HFF-Myc (cell line): Measurements from ENCODE around the gene CPNE5.
"Not testable (repeated sequence)": the region's sequence is repeated elsewhere in the genome, so short reads cannot be mapped to it uniquely, and the experiment has no call there.

Source experiments
- DNase-seq: peaks from one replicate; pipeline ENCODE4 v3.0.0-alpha.2; 2011; ENCODE audit warnings: low read depth; ENCODE audit errors: extremely low read depth
- H3K4me3 ChIP-seq: replicated peaks from 2 replicates; pipeline ENCODE4 v1.5.1; 2011; ENCODE audit warnings: low read depth, mild to moderate bottlenecking, control low read depth, low read length
- TF ChIP-seq, protein P1 (sequence below): IDR thresholded peaks from 2 replicates; pipeline ENCODE4 v1.5.1; 2012; ENCODE audit warnings: mild to moderate bottlenecking, low read depth, low read length, control low read depth; ENCODE audit errors: missing control alignments

Gene CPNE5

DNA sequence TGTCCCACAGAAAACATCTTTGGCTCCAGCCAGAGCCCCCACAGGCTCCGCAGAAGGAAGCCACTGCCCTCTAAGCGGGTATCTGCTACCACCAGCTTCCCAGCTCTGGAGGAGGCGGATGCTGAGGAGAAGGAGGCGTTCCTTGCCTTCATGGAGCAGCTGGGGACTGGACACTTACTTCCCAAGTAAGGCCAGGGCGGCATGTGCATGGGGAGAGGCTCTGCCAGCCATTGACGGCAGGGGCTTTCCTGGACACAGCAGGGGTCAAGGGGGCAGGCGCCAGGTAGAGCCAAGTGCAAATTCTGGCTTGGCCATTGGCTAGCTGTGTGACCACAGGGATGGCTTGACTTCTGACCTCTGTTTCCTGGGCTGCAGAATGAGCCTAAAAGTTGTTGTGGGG lies 123.8 kb downstream of the CPNE5 start:
- no peak for DNase-seq
- no peak overlapping the region for H3K4me3 ChIP-seq
- TF ChIP-seq, protein P1, sequence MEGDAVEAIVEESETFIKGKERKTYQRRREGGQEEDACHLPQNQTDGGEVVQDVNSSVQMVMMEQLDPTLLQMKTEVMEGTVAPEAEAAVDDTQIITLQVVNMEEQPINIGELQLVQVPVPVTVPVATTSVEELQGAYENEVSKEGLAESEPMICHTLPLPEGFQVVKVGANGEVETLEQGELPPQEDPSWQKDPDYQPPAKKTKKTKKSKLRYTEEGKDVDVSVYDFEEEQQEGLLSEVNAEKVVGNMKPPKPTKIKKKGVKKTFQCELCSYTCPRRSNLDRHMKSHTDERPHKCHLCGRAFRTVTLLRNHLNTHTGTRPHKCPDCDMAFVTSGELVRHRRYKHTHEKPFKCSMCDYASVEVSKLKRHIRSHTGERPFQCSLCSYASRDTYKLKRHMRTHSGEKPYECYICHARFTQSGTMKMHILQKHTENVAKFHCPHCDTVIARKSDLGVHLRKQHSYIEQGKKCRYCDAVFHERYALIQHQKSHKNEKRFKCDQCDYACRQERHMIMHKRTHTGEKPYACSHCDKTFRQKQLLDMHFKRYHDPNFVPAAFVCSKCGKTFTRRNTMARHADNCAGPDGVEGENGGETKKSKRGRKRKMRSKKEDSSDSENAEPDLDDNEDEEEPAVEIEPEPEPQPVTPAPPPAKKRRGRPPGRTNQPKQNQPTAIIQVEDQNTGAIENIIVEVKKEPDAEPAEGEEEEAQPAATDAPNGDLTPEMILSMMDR: no peak

DNA sequence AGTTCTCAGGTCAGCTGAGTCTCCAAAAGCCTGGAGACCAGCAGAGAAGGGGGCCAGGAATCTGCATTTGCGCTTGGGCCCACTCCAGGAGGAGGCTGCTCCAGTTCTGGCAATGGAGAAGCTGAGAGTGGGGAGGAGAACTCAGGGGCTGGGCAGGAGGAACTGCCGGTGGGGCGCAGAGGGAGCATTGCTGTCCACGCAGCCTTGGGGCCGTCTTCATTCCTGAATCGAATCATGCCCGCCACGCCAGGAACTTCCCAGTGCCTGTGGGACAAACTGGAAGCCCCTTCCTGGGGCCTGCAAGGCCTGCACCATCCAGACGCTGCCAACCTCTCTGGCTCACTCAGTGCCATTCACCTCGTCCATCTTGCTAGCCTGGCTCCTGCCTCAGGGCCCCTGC lies 124.7 kb downstream of the CPNE5 start:
- no peak overlapping the region for H3K4me3 ChIP-seq
- TF ChIP-seq, protein P1: no peak

DNA sequence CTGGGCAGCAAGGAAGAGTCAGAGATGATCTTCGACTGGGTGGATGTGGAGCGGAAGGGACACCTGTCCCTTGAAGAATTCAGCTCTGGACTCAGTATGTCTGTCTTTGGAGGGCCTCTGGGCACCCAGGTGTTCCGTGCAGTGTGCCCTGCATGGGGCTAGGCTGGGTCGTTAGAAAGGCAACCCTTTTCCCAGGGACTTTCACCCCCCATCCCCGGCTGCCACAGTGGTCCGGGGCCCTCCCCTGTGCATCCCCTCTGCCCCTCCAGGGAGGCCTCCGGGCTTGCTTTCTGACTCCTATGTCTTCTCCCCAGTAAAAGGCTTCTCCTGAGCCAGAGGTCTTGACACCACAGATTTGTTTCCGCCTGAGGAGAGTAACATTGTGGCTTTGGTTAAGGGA lies 125.4 kb downstream of the CPNE5 start:
- no peak for DNase-seq
- H3K4me3 ChIP-seq: no peak overlapping the region
- TF ChIP-seq, protein P1: no peak

More for the DNA sequence above, 124.7 kb downstream of the CPNE5 start:
- DNase-seq: no peak

DNA sequence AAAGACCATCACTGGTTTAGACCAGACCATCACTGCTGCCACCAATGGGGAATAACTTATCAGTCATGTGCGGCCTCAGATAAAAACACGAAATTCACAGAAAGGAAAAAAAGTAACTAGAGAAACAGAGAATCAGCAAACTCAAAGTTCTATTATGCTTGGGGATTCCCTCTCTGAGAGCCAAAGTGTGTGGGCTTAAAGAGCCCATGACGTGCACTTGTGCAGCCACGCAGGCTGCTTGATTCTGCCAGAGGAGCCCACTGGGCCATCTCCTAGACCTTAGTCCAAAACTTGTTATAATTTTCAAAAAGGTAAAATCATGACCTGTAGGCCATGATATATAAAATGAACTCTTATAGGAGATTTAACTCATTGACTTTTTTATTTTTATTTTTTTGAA lies 126.4 kb downstream of the CPNE5 start:
- DNase-seq: no peak
- no peak overlapping the region for H3K4me3 ChIP-seq
- TF ChIP-seq, protein P1: no peak

DNA sequence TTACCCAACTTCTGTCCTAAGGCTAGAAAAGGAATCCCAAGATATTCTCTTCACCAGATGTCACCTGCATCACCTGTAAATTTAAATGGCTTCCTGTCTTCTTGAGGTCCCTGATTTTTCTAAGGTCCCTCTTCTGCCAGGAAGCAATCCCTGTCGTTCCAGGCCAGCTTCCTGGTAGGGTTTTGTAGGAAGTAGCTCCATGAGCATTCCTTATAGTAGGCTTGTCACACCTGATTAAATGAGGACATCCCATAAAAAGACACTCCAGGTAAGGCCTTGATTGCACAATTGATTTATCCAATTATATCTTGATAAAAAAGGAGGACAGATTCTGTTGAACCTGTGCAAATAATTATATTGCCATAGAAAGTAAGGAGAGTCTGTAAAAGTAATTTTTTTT lies 132.9 kb downstream of the CPNE5 start:
- TF ChIP-seq, protein P1: no peak
- DNase-seq: no peak
- H3K4me3 ChIP-seq: no peak overlapping the region

DNA sequence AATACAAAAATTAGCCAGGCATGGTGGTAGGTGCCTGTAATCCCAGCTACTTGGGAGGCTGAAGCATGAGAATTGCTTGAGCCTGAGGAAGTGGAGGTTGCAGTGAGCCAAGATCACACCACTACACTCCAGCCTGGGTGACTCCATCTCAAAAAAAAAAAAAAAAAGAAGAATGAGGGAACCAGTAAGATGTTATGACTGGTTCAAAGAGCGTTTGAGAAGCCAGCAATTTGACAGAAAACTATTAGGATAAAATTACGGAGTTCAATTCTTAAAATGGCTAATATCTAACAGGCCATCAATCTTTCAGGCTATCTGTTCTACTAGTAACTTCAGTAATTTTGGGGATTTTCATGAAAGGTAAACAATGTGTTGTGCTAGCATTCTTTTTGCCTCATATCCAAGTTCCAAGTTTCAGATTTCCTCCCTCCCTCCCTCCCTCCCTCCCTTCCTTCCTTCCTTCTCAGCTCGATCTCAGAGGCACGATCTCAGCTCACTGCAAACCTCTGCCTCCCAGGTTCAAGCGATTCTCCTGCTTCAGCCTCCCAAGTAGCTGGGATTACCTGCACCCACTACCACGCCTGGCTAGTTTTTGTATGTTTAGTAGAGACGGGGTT lies 134.2 kb downstream of the CPNE5 start:
- DNase-seq, H3K4me3 ChIP-seq: not testable (repeated sequence)

DNA sequence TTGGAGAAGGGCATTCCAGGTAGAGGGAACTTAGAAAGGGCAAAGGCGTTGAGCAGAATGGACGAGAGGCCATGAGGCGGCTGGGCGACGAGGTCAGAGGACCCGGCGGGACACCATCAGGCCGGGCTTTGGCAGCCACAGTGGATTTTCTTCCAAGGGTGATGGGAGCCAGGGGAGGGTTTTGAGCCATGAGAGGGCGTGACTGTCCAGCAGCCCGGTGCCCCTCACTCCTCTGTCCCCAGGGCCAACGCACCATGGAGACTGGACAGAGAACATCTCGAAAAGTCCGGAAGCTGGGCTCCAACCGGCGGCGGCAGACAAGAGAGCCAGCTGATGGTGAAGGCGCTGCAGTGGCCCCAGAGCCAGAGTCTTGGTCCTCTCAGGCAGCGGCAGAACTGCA lies 135.3 kb downstream of the CPNE5 start:
- DNase-seq: no peak
- TF ChIP-seq, protein P1: no peak

More for the DNA sequence above, 135.3 kb downstream of the CPNE5 start:
- no peak overlapping the region for H3K4me3 ChIP-seq
